Measurements from ENCODE around the gene ADORA2B.

Gene ADORA2B

GRCh38 chr17:15972497-15972951 is 27.6 kb downstream of the ADORA2B start:
- Histone ChIP-seq H3K9me3 (ENCODE audit: control insufficient read depth, insufficient read depth, low read length) (no peaks in the 10 kb centered on the region), H3K27me3 (ENCODE audit: control insufficient read depth, low read length) (no peaks in the 10 kb centered on the region), H3K4me1 (ENCODE audit: control insufficient read depth, low read length) (no peaks in the 10 kb centered on the region), H3K9me2 (replicated peaks; ENCODE audit: control insufficient read depth, low read length) (no peaks in the 10 kb centered on the region), H3K27ac (ENCODE audit: low read depth, low read length) (no peak overlapping the region), H3K79me2 (ENCODE audit: control insufficient read depth, low read length) (no peaks in the 10 kb centered on the region), H3K4me2 (ENCODE audit: low read length) (no peak overlapping the region), H3K36me3 (ENCODE audit: control insufficient read depth, low read length) (peaks cover 6% of the 10 kb centered on the region), H3F3A (ENCODE audit: control insufficient read depth, insufficient read depth) (no peaks in the 10 kb centered on the region), H3K4me3 (ENCODE audit: low read length) (no peak overlapping the region), H4K20me1 (ENCODE audit: control insufficient read depth, insufficient read depth, low read depth, low read length) (no peaks in the 10 kb centered on the region)
- TF ChIP-seq CTCF (IDR thresholded peaks at IDR 0.05; ENCODE audit: low read depth, low read length, poor library complexity, severe bottlenecking) = no peak
- TF ChIP-seq EZH2phosphoT487 (IDR thresholded peaks at IDR 0.05; ENCODE audit: borderline replicate concordance, low read length) = no peak

- no peaks in the 10 kb centered on the region for H3K4me1 ChIP-seq (ENCODE audit: control insufficient read depth, low read length)
- H3K4me2 ChIP-seq (ENCODE audit: low read length) = no peak overlapping the region
- no peak overlapping the region for H3K27ac ChIP-seq (ENCODE audit: low read depth, low read length)
- TF ChIP-seq EZH2phosphoT487 (IDR thresholded peaks at IDR 0.05; ENCODE audit: borderline replicate concordance, low read length) (no peak), CTCF (IDR thresholded peaks at IDR 0.05; ENCODE audit: low read depth, low read length, poor library complexity, severe bottlenecking) (no peak)
- peaks cover 10% of the 10 kb centered on the region for H3K36me3 ChIP-seq (ENCODE audit: control insufficient read depth, low read length)
- no peak overlapping the region for H3K4me3 ChIP-seq (ENCODE audit: low read length)
- no peaks in the 10 kb centered on the region for H3K27me3 ChIP-seq (ENCODE audit: control insufficient read depth, low read length)
- no peaks in the 10 kb centered on the region for H4K20me1 ChIP-seq (ENCODE audit: control insufficient read depth, insufficient read depth, low read depth, low read length)
- H3K79me2 ChIP-seq (ENCODE audit: control insufficient read depth, low read length) = no peaks in the 10 kb centered on the region
- no peaks in the 10 kb centered on the region for H3K9me2 ChIP-seq (replicated peaks; ENCODE audit: control insufficient read depth, low read length)
- no peaks in the 10 kb centered on the region for H3K9me3 ChIP-seq (ENCODE audit: control insufficient read depth, insufficient read depth, low read length)
- no peaks in the 10 kb centered on the region for H3F3A ChIP-seq (ENCODE audit: control insufficient read depth, insufficient read depth)
Measured at GRCh38 chr17:15973016-15973415, 28.1 kb downstream of the ADORA2B start.

GRCh38 chr17:15973834-15974233 is 28.9 kb downstream of the ADORA2B start:
- Histone ChIP-seq H3K4me2 (ENCODE audit: low read length) (no peak overlapping the region), H3K4me1 (ENCODE audit: control insufficient read depth, low read length) (no peaks in the 10 kb centered on the region), H3K79me2 (ENCODE audit: control insufficient read depth, low read length) (no peaks in the 10 kb centered on the region), H3K36me3 (ENCODE audit: control insufficient read depth, low read length) (peaks cover 10% of the 10 kb centered on the region), H4K20me1 (ENCODE audit: control insufficient read depth, insufficient read depth, low read depth, low read length) (no peaks in the 10 kb centered on the region), H3K27me3 (ENCODE audit: control insufficient read depth, low read length) (no peaks in the 10 kb centered on the region), H3F3A (ENCODE audit: control insufficient read depth, insufficient read depth) (no peaks in the 10 kb centered on the region), H3K9me3 (ENCODE audit: control insufficient read depth, insufficient read depth, low read length) (no peaks in the 10 kb centered on the region), H3K9me2 (replicated peaks; ENCODE audit: control insufficient read depth, low read length) (no peaks in the 10 kb centered on the region), H3K27ac (ENCODE audit: low read depth, low read length) (no peak overlapping the region), H3K4me3 (ENCODE audit: low read length) (no peak overlapping the region)
- TF ChIP-seq CTCF (IDR thresholded peaks at IDR 0.05; ENCODE audit: low read depth, low read length, poor library complexity, severe bottlenecking) = no peak
- no peak for TF ChIP-seq EZH2phosphoT487 (IDR thresholded peaks at IDR 0.05; ENCODE audit: borderline replicate concordance, low read length)
